Islet precursor cell (in vitro differentiated cells): ENCODE results near the gene FEM1B.

ENCODE experiments used
- DNase-seq: peaks from one replicate; pipeline ENCODE4 v3.0.0-alpha.2; 2018

FEM1B gene

DNA sequence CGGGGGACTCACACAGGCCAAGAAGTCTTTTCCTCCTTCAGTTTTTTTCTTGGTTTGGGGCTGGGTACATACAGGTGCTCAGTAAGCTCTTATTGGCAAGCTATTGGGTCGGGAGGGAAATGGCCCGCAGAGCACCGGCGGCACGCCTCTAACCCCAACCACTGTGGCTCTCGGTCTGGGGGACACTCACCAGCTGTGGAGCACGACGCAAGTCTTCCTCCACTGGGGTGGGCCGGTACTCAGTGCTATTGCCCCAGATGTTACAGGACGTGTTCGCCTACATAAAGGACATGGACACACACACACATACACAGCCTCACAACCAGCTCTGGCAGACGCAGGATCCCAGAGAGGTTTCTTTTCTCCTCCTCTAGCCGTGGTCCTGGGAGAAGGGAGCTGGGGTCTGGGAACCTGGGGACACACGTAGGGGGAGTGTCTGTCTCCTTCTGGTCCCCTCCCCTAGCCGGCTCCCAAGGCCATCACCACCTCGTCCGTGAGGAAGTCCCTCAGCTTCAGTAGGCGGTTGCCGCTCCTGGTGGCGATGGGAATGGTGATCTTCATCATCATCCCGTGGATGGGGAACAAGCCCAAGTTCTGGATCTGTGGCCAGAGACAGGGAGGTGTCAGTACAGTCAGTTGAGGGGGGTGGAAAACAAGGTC, 33.4 kb downstream of the FEM1B start:
- DNase-seq, result peak; percentile 48

DNA sequence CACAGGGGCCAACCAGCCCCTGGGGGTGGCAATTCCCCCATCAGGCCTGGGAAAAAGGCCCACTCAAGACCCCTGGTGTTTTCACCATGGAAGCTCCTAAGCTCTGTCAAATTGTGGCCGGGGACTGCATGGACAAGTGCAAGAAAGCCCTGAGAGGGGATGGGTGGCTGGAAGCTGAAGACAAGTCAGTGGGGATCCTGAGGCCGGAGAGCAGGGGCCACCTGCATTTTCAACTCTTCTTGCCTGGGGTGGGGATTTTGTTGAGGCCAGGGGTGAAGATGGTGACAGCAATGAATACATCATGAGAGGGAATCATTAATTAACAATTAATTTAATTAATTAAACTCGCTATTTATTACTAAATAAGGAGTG, 33.9 kb downstream of the FEM1B start:
- peak; percentile 38 for DNase-seq

DNA sequence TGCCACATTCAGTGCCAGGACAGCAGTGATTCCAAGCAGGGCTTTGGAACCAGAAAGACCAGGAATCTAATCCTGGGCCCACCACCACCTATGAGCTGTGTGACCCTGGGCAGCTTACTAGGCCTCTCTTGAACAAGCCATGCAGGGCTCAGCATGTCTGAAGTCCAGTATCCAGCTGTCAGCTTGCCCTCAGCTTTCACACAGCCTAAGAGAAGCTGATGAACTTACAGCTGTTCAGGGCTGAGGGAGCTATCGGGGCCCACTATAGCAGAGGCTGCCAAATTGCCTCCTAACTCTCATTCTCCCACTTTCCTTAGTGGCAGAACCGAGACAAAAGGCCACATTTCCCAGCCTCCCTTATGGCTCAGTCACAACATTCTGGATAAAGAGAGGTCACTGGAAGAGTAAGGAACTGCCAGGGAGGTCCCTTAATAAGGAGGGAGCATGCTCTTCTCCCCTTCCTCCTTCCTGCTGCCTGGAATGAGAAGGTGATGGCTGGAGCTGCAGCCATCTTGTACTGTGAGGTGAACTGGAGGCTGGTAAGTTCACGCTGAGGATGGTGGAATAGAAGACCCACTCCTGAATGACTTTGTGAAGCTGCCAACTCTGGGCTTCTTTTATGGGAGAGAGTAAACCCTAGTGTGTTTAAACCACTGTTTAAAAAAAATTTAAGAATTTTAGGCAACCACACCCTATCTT, 34.5 kb downstream of the FEM1B start:
- peak; percentile 29 for DNase-seq

DNA sequence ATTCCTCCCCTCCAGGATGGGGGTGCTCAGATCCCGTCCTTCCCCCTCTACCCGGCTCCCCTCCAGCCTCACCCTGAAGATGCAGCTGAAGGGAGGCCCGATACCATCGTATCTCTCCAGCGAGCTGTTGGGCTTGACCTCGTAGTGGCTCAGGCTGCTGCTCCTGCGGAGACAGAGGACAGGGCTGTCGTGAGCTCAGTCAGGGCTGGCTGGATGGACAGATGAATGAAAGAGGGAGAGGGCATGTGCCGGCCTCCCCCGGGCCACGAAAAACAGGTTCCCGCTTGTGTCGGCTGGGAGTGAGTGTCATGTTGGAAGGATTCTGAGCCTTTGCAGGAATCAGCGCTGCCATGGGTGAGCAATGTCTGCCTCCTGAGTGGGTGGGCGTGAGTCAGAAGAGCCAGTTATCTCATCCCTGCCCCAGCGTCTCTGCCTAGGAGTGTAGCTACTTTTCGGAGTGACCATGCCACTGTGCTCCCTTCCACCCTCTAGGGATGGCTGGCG, 35.2 kb downstream of the FEM1B start:
- DNase-seq, result peak; percentile 82

DNA sequence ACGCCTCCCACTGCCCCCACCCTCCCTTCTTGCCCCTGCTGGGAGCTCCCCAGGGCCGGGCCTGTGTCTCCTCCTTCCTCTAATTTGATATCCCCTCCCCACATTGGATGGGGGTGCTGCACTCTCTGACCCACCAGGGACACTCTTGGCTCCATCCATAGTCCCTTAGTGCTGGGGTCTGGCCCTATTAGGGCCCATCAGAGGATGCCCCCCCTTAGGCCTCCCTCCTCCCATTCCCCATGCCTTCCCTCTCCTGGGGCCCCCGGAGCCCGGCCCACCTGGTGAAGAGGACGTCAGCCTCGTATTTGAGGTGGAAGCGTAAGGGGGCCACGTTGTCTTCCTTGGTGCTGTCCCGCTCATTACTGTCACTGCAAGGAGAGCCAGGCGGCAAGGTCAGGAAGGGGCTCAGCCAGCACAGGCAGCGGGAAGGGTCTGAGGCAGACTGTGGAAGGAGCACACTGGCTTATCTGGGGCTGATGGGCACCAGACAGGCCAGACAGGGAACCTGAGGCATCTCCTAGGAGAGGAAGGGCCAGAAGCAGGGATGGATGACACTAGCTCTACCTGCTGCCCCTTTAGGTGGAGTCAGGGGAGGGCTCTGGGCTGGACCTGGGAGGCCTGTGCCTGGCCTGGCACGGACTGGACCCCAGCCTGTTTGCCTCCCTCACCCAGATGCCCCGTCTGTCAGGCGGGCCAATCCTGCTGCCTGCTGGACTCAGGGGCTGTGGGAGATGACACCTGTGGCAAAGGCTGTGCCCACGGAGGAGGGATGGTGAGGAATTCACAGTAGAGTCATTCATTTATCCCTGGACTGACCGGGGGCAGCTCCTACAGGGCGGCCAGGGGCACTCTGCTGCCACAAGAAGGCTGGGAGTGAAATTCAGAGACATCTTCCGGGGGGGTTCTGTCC, 36.2 kb downstream of the FEM1B start:
- DNase-seq, result peak; percentile 45

DNA sequence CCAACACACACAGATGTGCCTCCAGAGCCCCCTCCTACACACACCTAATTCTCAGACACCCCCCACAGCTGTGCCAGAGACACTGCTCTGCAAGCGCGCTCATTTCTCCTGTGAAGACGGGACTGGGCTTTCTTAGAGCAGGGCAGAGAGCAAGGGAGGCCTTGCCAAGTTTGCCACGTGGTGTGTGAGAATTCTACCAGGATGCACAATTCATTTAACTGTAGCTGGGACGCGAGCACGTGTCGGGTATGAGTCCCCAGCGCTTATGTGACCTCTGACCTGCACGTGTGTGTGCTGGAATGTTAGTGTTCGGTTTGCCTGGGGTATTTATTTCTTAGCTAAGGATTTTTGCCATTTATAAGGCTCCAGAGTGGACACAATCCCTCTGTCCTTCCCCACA, 37.0 kb downstream of the FEM1B start:
- DNase-seq, result peak; percentile 26

DNA sequence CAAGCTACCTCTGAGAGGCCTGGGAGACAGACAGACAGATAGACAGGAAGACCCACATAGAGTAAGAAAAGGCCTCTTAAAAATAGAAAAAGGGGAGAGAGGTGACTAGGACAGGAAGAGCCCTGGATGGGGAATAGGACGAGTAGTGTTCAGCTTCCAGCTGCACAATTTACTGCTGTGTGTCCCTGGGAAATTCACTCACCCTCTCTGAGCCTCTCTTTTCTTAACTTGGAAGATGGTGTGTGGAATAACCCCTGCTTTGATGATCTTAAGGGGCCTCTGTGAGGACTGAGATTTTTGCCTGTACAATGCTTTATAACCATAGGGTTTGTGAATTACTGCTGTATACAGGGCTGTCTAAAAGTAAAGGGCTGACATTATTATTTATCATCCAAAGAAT, 37.5 kb downstream of the FEM1B start:
- DNase-seq, result no peak

DNA sequence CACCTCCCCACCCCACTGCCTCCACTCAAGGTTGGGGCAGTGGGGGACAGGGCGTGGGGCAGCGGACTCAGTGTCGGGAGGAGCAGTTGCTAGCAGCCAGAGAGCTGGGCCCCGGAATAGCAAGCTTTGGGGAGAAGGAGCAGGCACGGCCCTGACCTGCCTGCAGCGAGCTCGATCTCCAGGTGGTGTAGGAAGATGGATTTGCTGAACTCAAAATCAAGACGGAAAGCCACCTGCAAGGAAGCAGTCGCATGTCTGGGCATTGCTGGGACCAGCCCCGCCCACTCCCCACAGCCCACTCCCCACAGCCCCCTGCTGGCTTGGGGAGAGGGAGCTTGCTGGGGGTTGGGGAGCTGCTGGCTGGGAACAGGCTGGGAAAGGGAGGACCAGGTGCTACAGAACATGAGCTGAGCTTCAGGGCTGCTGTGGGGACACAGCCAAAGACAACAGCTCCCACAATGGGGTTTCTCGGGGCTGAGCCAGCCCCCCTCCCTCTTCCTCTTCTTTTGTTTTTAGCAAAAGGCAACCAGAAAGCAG, 38.0 kb downstream of the FEM1B start:
- peak; percentile 49 for DNase-seq

DNA sequence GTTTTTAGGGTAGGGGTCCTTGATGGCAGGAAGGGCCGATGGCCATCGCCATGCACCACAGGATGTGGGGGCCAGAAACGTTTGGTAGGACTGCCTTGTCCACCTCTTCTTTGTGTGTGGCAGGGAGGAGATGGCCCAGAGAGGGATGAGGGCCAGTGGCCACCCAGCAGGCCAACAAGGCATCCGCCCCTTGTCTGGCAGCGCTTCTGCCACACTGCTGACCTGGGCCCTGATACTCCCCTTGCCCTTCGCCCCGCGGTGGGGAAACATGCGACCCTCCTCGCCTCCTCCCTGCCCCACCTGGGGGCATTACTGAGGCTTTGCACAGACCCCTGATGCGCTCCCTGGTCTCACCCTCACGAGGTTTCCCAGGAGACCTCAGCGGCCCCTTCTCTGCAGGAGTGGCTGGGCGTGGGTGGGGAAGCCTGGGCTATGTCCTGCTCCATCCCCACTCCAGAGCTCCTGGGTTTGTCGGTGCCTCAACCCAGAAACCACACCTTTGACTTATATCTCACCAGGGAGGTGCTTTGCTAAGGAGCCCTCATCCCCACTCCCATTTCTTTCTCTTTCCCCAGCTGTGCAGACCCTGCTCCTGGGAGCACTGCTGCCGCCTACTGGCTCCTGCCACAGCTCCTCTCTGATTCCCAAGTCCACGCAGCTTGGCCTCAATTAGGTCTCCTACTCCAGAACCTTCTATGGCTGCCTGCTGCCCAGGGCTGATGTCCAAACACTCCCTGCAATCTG, 38.7 kb downstream of the FEM1B start:
- DNase-seq, result peak; percentile 78

DNA sequence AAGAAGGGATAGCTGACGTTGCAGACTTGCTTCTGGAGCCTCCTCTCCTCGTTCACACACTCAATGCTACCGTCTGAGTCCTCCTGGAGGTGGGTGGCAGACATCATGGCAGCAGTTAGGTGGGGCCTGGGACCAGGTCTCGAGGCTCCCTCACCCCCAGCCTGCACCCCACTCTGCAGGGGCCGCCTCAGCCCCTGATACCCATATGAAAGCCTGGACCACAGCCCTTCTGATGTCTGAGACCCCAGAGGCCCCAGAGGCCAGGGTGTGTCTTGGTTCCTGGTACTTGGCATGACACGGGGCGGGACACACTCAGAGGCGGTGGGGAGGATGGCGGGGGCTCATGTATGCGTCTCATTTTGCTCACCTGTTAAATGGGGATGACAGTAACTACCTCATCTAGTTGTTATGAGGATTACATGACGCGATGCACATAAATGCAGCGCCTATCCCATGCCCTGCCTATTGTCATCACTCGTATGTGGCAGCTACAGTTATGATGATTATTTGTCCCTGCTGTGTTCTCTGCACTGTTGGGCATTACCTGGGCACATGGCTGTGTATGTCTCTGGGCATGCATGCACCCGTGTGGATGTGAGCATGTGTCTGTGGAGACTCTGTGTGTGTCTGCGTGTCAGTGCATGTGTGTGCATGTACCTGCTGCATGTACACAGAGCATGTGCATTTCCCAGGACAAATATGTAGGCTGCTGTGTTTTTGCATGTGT, 39.9 kb downstream of the FEM1B start:
- peak; percentile 37 for DNase-seq

DNA sequence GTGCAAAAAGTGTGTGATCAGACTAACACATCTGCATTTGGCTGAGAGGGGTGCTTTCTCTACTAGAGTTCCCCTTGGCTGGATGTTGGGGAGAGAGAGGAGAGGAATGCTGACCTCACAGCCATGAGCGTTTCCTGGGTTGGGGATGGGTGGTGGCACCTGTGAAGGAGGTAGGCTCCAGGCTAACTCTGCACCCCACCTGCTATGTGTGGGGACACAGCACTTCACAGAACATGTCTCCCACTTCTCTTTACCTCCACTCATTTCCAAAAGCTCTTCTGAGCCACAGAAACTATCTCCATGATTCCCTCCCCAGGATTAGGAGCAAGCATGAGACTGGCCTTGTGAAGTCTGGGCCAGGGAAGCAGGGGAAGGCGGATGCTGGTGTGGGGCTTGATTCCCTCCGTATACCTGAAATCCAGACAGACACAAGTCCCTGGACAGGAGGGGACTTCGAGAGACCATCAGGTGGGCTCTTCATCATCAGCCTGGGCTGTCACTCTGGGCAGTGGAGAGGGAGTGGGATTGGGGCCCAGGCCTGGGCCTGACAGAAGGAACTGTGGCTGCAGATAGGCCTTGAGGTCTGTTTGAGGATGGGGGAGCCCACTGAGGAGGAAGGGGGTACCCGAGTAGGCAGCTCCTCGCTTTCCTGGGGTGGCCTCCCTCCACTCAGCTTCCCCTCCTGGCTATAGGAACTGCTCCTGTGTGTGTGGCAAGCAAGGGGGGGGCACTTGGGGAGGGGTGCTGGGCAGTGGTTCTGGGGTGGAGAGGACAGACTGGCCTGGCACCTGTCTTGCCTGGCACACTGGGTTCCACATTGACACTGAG, 40.7 kb downstream of the FEM1B start:
- peak; percentile 36 for DNase-seq

DNA sequence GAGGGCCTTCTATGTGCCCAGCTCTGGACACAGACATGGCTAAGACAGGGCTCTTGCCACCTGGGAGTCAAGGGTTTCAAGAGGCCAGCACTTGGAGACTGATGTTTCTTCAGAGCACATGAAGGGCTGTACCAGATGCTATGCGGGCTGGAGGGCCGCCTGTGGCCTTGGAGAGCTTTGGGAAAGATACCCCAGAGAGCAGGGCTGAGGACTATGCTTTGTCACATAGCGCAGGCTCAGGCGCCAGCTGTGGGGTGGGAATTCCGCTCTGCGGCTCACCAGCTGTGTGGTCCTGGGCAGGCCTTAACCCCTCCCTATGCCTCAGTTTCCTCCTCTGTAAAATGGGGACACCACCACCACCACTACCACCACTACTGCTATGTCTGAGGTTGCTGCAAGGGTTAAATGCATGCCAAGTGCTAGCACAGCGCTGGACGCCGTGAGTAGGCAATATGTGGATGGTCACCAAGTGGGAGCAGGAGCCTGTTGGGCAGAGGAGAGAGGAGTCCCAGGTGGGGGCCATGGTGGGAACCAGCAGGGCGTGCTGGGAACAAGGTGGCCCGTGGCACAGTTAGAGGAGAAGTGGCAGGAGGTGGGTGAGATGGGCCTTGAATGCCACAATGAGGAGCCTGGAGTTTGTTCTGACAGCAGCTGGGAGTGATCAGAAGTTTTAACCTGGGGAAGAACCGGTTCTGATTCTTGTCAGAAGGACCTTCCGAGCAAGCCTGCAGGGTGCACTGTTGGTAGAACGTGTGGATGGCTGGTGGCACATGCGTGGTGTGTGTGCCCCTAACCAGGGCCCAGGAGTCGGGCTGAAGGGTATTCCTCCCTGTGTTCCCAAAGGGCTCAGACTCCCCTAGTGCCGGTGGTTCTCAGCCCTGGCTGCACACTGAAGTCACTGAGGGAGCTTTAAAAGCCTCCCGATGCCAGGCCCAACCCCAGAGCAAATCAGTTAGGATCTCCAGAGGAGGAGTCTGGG, 41.7 kb downstream of the FEM1B start:
- DNase-seq, result no peak

DNA sequence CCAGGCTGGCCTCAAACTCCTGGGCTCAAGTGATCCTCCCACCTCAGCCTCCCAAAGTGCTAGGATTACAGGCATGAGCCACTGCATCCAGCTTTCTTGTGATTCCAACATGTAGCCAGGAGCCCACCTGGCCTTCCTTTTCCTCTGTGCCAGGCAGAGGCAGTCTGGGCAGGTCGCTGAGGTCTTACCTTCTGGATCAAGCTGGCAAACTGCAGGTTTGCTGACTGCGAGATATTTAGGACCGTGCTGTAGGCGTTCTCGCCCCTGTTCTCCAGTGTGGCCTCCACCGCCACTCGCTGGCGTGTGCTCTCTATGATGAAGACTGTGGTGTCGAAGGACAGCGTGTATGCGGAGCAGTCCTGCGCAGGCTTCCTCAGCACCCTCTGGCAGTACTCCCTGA, 42.5 kb downstream of the FEM1B start:
- DNase-seq, result no peak

DNA sequence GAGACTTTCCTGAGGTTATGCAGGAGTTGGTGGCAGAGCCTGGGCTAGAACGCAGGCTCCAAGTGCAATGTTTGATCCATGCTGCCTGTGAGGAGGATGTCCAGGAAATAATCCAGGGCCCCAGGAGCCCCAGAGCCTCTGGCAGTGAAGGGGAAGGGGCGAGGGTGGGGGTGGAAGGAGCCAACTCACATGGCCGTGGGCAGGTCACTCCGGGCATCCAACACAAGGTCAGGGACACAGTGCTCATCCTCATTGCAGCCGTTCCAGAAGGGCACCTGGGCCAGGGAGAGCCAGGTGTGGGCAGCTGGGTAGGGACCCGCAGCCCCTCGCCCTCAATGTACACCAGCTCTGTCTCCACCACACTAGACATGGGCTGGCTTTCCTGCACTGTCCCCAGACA, 43.7 kb downstream of the FEM1B start:
- no peak for DNase-seq

DNA sequence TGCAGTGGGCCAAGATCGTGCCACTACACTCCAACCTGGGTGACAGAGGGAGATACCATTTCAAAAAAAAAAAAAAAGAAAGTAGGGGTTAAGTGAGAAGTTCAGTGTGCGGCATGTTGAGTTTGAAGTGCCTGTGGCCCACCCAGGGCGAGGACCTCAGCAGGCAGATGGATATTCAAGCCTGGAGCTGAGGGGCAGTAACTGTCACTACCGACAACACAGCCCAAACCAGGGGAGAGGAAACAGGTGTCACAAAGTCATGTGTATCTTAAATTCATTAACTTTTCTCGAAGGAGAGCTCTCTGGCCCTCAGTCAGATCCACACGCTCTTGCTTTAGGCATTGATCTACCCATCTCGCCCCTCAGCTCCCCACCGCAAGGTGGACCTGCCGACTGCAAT, 45.3 kb downstream of the FEM1B start:
- no peak for DNase-seq

DNA sequence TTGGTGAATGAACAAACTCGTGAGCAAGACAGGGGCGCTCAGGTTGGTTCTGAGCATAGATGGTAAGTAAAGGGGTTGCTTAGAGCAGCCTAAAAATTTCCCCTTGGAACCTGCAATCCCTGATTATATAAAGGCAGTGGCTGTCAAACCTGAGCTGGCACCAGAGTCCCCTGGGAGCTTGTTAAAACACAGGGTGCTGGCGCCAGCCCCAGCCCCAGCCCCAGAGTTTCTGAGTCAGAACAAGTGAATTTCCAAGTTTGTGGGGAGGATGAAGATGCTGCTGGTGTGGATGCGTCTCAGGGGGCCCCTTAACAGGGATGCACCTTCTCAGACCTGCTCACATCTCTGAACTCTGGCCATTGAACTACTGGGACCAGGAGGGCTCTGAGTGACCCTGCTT, 48.2 kb downstream of the FEM1B start:
- DNase-seq, result no peak

DNA sequence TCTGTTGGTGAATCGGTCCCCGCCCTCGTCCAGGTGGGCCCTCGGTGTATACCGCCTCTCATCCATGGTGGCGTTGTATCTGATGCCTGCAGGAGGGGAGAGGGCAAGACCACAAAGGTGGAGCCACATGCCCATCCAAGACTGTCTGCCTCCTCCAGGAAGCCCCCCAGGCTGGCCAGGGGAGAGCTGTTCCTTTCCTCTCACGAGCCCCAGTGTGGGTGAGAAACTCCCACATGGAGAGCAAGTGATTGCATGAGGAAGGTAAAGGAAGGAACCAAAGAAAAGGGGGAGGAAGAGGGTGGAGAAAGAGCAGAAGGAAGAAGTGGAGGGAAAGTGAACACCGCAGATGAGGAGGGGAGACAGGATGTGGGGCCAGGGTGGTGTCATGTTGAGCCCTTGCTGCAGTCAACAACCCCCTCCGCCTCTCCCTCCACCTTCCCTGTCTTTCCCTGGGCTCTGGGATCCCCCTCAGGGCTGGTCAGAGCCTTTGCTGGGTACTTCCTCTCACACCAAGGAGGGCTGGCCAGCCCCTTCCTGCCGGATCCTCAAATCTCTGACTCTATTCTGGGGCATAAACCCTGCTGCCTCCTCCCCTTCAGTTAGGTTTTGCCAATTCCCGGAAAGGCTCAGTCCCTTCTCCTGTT, 49.3 kb downstream of the FEM1B start:
- no peak for DNase-seq

DNA sequence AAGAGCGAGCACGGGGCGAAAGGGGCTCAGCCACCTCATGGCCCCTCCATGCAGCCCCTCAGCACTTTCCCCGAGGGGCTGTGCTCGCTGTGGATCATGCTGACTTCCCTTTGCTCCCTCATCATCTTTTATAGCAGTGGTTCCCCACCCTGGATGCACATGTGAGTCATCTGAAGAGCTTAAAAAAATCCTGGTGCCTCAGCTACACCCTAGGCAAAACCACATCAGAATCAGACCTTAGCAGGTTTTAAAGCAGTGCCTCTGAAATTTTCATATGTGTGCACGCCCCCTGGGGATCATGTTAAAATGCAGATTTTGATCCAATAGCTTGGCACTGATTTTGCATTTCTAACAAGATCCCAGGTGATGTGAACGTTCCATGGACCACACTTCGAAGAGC, 50.9 kb downstream of the FEM1B start:
- no peak for DNase-seq

DNA sequence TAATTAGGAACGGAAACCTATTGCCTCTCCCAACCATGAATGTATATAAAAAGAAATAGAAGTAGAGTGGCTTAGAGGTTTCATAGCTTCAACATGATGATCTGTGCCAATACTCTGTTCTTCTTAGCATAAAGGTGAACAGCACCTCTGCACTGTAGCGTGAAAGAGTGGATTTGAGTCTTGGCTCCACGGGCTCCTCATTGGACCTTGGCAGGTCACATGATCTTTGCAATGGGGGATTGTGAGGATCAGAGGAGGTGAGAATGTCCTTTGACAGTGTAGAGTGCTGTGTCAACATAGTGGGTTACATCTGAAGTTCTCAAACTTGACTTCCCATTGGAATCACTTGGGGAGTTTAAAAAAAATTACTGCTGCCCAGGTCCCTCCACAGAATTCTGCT, 51.4 kb downstream of the FEM1B start:
- DNase-seq, result no peak
